Activated naive CD4-positive, alpha-beta T cell treated with anti-CD3 and anti-CD28 coated beads, Interleukin-2, amount 50 U/mL, for 24 hours (primary cell): Measurements from ENCODE around the gene RFT1.

Experiments used
- H3K27ac Mint-ChIP-seq: one replicate; pipeline ENCODE4 v1.8.0; 2021; ENCODE audit warnings: mild to moderate bottlenecking, mixed read lengths
- H3K27me3 Mint-ChIP-seq: one replicate; pipeline ENCODE4 v1.8.0; 2021; ENCODE audit warnings: mixed read lengths
- H3K36me3 Mint-ChIP-seq: one replicate; pipeline ENCODE4 v1.8.0; 2021; ENCODE audit warnings: mixed read lengths
- H3K4me1 Mint-ChIP-seq: one replicate; pipeline ENCODE4 v1.8.0; 2021; ENCODE audit warnings: mixed read lengths
- H3K4me3 Mint-ChIP-seq: one replicate; pipeline ENCODE4 v1.8.0; 2021; ENCODE audit warnings: mild to moderate bottlenecking, mixed read lengths
- H3K9me3 Mint-ChIP-seq: one replicate; pipeline ENCODE4 v1.8.0; 2021; ENCODE audit warnings: mixed read lengths

The RFT1 gene

GRCh38 chr3:53102601-53103147 is 27.6 kb downstream of the RFT1 start:
- no peaks in the 10 kb centered on the region for H3K9me3 Mint-ChIP-seq
- H3K27me3 Mint-ChIP-seq: no peaks in the 10 kb centered on the region
- H3K4me1 Mint-ChIP-seq: peaks cover 33% of the 10 kb centered on the region
- H3K4me3 Mint-ChIP-seq: peak overlapping the region; percentile 60
- H3K27ac Mint-ChIP-seq: peak overlapping the region; percentile 68
- peaks cover 16% of the 10 kb centered on the region for H3K36me3 Mint-ChIP-seq

DNA sequence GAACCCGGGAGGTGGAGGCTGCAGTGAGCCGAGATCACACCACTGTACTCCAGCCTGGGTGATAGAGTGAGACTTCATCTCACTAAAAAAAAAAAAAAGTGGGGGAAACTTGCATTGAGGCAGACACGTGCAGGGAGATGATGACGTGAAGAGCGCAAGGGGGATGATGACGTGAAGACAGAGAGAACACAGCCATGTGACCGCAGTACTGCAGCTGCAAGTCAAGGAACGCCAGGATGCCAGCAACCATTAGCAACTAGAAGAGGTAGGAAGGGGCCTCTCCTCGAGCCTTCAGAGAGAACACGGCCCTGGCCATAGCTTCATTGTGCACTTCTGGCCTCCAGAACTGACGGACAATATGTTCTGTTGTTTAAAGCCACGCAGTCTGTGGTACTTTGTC is 28.3 kb downstream of the RFT1 start:
- Mint-ChIP-seq H3K4me3 (peak overlapping the region; percentile 60), H3K4me1 (peaks cover 34% of the 10 kb centered on the region), H3K27ac (peak overlapping the region; percentile 68)

DNA sequence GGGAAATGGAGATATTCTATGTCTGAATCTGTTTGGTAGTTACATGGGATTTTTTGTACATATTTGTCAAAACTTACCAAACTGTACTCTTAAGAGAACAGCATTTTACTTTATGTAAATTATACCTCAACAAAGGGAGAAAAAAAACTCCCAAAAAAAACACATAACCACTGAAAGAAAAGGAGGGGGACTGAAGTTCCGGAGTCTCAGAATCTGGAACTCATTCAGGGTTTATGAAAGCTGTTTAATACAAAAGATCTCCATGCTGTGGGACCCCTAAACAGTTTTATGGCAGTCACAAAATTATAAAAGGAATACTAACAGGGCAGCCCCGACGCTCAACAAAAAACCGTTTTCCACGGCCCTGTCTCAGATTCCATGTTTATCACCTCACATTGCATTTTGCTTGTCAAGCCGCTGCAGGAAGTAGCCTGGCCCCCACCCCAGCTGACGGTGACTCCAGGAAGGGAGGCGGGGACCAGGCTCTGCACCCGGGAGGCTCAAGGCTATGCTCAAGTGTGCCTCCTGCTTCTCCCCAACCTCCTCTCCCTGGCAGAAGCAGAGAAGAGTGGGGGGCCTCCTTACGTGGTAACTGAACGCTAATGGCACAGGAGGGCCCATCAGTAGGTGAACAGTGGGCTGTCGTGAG is 29.3 kb downstream of the RFT1 start:
- no peaks in the 10 kb centered on the region for H3K9me3 Mint-ChIP-seq
- peaks cover 34% of the 10 kb centered on the region for H3K4me1 Mint-ChIP-seq
- peaks cover 11% of the 10 kb centered on the region for H3K36me3 Mint-ChIP-seq

More for the DNA sequence above, 28.3 kb downstream of the RFT1 start:
- Mint-ChIP-seq H3K9me3 (no peaks in the 10 kb centered on the region), H3K27me3 (no peaks in the 10 kb centered on the region), H3K36me3 (peaks cover 17% of the 10 kb centered on the region)

DNA sequence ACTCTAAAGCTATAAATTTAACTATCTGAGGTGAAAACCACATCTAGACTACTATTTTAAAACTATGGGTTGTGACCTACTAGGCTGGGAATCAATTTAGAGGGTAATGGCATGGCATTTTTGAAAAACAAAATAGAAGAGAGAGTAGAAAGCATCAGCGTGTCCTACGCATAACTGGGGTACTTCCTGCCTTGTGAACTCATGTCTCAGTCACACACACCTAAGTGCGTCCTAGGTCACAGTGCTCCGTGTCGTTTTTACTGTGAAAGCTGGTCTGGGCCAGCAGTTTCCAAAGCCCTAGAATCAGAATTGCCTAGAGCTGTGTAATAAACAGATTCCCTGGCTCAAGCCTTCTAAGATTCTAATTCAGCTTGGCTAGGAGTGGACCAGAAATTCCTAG is 32.3 kb downstream of the RFT1 start:
- Mint-ChIP-seq H3K9me3 (no peaks in the 10 kb centered on the region), H3K4me3 (no peak overlapping the region), H3K36me3 (peaks cover 6% of the 10 kb centered on the region), H3K27ac (peak overlapping the region; percentile 66), H3K27me3 (no peaks in the 10 kb centered on the region), H3K4me1 (peaks cover 28% of the 10 kb centered on the region)

More for the DNA sequence above, 29.3 kb downstream of the RFT1 start:
- Mint-ChIP-seq H3K27me3 (no peaks in the 10 kb centered on the region), H3K4me3 (no peak overlapping the region), H3K27ac (no peak overlapping the region)

DNA sequence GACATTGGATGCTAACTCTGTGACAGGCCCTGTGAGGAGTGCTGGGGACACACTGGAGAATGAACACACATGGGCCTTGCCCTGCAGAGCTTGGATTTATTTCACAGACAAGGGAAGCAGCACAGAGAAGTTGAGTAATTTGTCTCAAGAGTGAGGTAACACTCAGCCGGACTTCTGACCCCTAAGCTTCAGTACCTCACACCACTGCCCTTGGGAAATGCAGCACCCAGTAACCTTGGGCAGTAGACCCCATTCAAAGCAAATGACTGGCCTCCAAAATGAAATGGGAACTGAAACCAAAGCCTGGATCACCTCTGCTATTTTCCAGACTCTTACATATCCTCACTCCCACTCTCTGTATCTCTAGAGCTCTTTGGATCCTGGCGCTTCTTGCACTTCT is 37.3 kb downstream of the RFT1 start:
- peaks cover 6% of the 10 kb centered on the region for H3K36me3 Mint-ChIP-seq
- H3K4me3 Mint-ChIP-seq: no peak overlapping the region
- H3K27ac Mint-ChIP-seq: no peak overlapping the region
- peaks cover 4% of the 10 kb centered on the region for H3K4me1 Mint-ChIP-seq
- no peaks in the 10 kb centered on the region for H3K27me3 Mint-ChIP-seq
- no peaks in the 10 kb centered on the region for H3K9me3 Mint-ChIP-seq

DNA sequence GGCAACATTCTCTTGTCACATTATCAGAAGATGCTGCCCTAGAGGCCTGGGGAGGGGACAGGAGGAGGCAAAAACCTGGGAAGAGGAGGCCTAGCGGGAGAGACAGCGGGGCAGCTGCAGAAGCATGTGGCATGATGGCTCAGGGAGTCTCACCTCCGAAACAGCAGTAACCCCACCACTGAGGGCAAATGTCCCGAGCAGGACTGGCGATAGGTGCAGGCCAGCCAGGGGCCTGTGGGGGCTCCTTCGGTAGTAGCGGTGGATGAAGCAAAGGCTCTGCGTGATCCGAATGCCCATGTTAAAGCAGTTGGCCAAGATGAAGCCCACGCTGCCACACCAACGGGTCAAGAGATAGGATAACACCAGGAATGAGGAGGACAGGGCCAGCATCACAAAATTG is 38.0 kb downstream of the RFT1 start:
- Mint-ChIP-seq H3K27ac (no peak overlapping the region), H3K4me3 (no peak overlapping the region), H3K36me3 (peaks cover 4% of the 10 kb centered on the region), H3K4me1 (no peaks in the 10 kb centered on the region), H3K27me3 (no peaks in the 10 kb centered on the region), H3K9me3 (no peaks in the 10 kb centered on the region)

DNA sequence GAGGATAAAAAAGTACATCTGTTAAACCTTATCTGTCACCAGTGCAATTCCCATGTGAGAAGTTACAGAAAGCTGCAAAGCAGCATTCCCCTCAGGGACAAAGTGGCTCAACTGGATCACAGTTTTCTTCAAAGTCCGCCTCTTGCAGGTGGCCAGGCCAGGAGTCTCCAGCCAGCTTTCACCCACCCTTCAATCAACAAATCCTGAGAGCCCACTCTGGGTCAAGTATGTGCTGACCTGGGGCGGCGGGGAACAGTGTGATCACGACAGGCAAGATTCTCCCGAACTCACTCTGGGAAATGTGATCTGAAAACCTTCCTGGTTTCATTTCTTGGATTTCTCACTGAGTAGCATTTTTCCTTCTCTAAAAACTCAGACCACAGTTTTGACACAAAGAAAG is 39.2 kb downstream of the RFT1 start:
- peaks cover 4% of the 10 kb centered on the region for H3K36me3 Mint-ChIP-seq

GRCh38 chr3:53089511-53089910 is 40.7 kb downstream of the RFT1 start:
- H3K27ac Mint-ChIP-seq: no peak overlapping the region
- H3K36me3 Mint-ChIP-seq: peaks cover 4% of the 10 kb centered on the region
- no peaks in the 10 kb centered on the region for H3K27me3 Mint-ChIP-seq
- no peak overlapping the region for H3K4me3 Mint-ChIP-seq
- H3K9me3 Mint-ChIP-seq: no peaks in the 10 kb centered on the region
- no peaks in the 10 kb centered on the region for H3K4me1 Mint-ChIP-seq

More for the DNA sequence above, 39.2 kb downstream of the RFT1 start:
- no peaks in the 10 kb centered on the region for H3K27me3 Mint-ChIP-seq
- H3K9me3 Mint-ChIP-seq: no peaks in the 10 kb centered on the region
- H3K4me3 Mint-ChIP-seq: no peak overlapping the region
- H3K27ac Mint-ChIP-seq: no peak overlapping the region
- no peaks in the 10 kb centered on the region for H3K4me1 Mint-ChIP-seq

- Mint-ChIP-seq H3K4me3 (no peak overlapping the region), H3K27ac (no peak overlapping the region), H3K4me1 (no peaks in the 10 kb centered on the region), H3K9me3 (no peaks in the 10 kb centered on the region), H3K27me3 (no peaks in the 10 kb centered on the region), H3K36me3 (no peaks in the 10 kb centered on the region)
Observed at GRCh38 chr3:53085476-53085875, 44.8 kb downstream of the RFT1 start.

- Mint-ChIP-seq H3K27ac (peak overlapping the region; percentile 55), H3K4me3 (no peak overlapping the region), H3K36me3 (no peaks in the 10 kb centered on the region), H3K27me3 (no peaks in the 10 kb centered on the region), H3K4me1 (no peaks in the 10 kb centered on the region), H3K9me3 (no peaks in the 10 kb centered on the region)
Observed at GRCh38 chr3:53084310-53085001, 45.8 kb downstream of the RFT1 start.

GRCh38 chr3:53083949-53084309 is 46.3 kb downstream of the RFT1 start:
- Mint-ChIP-seq H3K27ac (peak overlapping the region; percentile 94), H3K9me3 (no peaks in the 10 kb centered on the region), H3K27me3 (no peaks in the 10 kb centered on the region), H3K4me3 (no peak overlapping the region), H3K36me3 (no peaks in the 10 kb centered on the region), H3K4me1 (no peaks in the 10 kb centered on the region)

DNA sequence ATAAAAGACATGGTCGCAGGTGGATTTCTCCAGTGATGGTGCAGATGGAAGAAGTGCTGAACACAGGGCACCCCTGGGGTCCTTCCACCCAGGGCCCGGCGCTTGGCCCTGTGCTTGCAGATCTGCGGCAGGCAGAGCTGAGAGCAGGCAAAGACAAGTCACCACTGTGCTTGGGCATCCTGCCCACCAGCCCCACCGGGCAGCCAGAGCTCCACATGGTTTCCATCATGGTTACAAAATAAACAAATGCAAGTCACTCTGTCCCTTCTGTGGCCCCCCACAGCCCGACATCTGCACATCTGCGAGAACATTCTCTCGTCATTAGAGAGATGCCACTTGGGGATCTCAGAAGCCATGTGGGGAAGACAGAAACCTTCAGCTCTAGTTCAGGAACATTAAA is 46.7 kb downstream of the RFT1 start:
- H3K9me3 Mint-ChIP-seq: no peaks in the 10 kb centered on the region
- no peaks in the 10 kb centered on the region for H3K36me3 Mint-ChIP-seq
- peak overlapping the region; percentile 94 for H3K27ac Mint-ChIP-seq
- H3K4me1 Mint-ChIP-seq: no peaks in the 10 kb centered on the region
- no peak overlapping the region for H3K4me3 Mint-ChIP-seq
- H3K27me3 Mint-ChIP-seq: no peaks in the 10 kb centered on the region

DNA sequence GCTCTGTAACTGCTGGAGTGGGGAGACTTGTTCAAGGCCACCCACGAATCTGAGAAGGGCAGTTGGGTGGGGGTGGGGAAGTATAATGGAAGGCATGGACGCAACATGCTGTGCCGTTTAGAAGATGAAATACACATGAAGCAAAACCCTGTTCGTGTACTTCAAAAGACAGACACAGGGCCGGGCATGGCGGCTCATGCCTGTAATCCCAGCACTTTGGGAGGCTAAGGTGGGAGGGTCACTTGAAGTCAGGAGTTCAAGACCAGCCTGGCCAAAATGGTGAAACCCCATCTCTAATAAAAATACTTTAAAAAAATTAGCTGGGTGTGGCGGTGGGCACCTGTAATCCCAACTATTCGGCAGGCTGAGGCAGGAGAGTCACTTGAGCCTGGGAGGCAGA is 47.5 kb downstream of the RFT1 start:
- Mint-ChIP-seq H3K4me1 (no peaks in the 10 kb centered on the region), H3K27me3 (no peaks in the 10 kb centered on the region), H3K36me3 (no peaks in the 10 kb centered on the region), H3K27ac (no peak overlapping the region), H3K9me3 (no peaks in the 10 kb centered on the region), H3K4me3 (no peak overlapping the region)

- no peak overlapping the region for H3K27ac Mint-ChIP-seq
- no peaks in the 10 kb centered on the region for H3K9me3 Mint-ChIP-seq
- no peaks in the 10 kb centered on the region for H3K4me1 Mint-ChIP-seq
- H3K36me3 Mint-ChIP-seq: no peaks in the 10 kb centered on the region
- no peaks in the 10 kb centered on the region for H3K27me3 Mint-ChIP-seq
- H3K4me3 Mint-ChIP-seq: no peak overlapping the region
Observed at GRCh38 chr3:53081318-53081717, 48.9 kb downstream of the RFT1 start.

DNA sequence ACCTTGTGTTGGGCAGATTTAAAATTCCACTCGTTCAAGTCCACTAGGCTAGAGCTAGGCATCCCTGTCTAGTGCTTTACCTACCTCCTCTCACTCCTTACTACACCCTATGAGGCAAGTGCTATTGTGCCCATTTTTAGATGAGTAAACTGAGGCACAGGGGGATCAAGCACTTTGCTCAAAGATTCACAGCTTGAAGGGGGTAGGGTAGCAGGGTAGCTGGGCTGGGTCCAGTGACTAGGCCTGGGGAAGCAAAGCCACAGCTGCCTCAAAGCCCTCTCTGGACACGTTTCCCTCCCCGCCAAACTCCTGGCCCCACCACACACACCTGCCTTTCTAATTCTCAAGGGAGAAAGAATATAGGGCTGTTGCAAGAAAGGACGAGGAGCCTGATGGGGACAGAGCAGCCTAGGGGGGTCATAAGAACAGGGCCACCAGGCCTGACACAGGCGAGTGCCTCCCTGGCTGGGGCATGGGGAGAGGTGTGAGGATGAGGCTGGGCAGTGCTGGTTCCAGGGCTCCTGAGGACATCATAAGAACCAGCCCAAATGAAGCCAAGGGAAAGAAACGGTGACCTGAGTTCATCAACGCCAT is 49.5 kb downstream of the RFT1 start:
- Mint-ChIP-seq H3K36me3 (no peaks in the 10 kb centered on the region), H3K4me3 (no peak overlapping the region), H3K27me3 (no peaks in the 10 kb centered on the region), H3K4me1 (no peaks in the 10 kb centered on the region), H3K9me3 (no peaks in the 10 kb centered on the region), H3K27ac (no peak overlapping the region)
